Measurements from ENCODE around the gene ACACA. TPM values are rescaled to one million over a fixed set of nuclear protein-coding genes. Genes with fewer than 3 reads are reported as not detected.

Gene ACACA
- polyA plus RNA-seq, 1 experiment = 57.9 TPM

DNA sequence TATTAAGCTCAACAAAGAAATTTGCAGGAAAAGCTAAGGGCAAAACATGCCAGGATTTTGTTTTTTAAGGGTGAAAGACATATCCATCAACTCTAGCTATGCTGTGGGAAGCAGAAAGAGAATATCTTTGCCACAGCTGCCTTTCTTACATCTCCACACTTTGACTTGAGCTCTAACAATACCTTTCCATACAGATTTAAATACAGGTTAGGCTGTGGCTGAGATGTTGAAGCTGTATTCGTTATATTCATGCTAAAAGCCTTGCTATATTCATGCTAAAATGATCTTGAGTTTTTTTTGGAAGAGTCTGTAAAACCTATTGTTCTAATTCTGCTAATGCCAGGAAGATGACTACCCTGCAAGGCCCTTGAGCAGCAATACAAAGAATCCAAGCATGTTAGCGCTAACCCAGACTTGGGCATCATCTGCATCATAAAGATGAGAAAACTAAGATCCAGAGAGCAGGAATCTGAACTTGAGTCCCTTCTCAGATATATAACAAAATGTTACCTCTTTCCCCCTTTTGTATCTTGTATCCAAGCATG lies 235.7 kb downstream of the ACACA start:
- H3K27ac ChIP-seq (ENCODE audit: low read depth, low read length) = no peak overlapping the region
- TF ChIP-seq, protein P1, sequence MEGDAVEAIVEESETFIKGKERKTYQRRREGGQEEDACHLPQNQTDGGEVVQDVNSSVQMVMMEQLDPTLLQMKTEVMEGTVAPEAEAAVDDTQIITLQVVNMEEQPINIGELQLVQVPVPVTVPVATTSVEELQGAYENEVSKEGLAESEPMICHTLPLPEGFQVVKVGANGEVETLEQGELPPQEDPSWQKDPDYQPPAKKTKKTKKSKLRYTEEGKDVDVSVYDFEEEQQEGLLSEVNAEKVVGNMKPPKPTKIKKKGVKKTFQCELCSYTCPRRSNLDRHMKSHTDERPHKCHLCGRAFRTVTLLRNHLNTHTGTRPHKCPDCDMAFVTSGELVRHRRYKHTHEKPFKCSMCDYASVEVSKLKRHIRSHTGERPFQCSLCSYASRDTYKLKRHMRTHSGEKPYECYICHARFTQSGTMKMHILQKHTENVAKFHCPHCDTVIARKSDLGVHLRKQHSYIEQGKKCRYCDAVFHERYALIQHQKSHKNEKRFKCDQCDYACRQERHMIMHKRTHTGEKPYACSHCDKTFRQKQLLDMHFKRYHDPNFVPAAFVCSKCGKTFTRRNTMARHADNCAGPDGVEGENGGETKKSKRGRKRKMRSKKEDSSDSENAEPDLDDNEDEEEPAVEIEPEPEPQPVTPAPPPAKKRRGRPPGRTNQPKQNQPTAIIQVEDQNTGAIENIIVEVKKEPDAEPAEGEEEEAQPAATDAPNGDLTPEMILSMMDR (IDR thresholded peaks at IDR 0.05; ENCODE audit: low read depth, low read length) = no peak
- H3K27me3 ChIP-seq (ENCODE audit: control insufficient read depth, insufficient read depth, low read length) = no peaks in the 10 kb centered on the region
- H3K9me3 ChIP-seq (ENCODE audit: control insufficient read depth, insufficient read depth, low read length) = no peaks in the 10 kb centered on the region
- H3K4me3 ChIP-seq (ENCODE audit: low read depth, low read length) = no peak overlapping the region
- DNase-seq (ENCODE audit: low read depth, low spot score) = no peak
- CTCF ChIA-PET = interaction anchor here (0.5 to 1.3 kb wide), 3 partner anchors 64 to 568 kb away, joined by 3 to 6 read pairs (median 5); no protein-coding TSS in a partner anchor
- POLR2A ChIA-PET = no interaction called here

DNA sequence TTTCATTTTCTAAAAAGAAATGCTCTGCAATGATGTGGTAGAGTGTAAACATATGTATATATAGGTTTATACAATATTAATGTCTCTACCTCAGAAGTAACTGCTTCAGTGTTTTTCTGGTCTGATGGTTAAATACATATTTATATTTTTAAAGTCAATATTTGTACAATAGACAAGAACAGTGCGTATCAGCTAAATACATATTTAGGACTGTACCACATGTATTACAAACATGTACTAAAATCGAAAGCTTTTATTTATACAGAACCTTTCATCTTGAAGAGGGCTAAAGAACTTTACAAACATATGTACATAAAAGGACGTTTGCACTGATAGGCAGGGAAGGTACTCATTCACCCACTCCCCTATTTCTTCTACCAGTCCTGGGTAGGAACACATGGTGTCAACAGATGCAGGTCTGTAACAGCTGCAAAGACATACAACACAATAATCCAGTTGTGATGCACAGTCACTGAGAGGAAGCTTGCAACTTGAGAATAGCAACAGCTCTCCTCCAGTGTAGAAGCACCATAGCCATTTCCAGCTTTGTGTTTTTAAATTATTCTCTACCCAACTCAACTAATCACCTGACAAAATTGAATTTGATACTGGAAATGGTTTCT lies 237.8 kb downstream of the ACACA start:
- Histone ChIP-seq H3K4me3 (ENCODE audit: low read depth, low read length) (no peak overlapping the region), H3K9me3 (ENCODE audit: control insufficient read depth, insufficient read depth, low read length) (no peaks in the 10 kb centered on the region), H3K27me3 (ENCODE audit: control insufficient read depth, insufficient read depth, low read length) (no peaks in the 10 kb centered on the region), H3K27ac (ENCODE audit: low read depth, low read length) (no peak overlapping the region)
- ChIA-PET CTCF (interaction anchor here (0.8 to 1.2 kb wide), 2 partner anchors 22 to 71 kb away, joined by 4 read pairs; no protein-coding TSS in a partner anchor), POLR2A (no interaction called here)
- TF ChIP-seq, protein P1 (IDR thresholded peaks at IDR 0.05; ENCODE audit: low read depth, low read length) = no peak
- no peak for DNase-seq (ENCODE audit: low read depth, low spot score)

DNA sequence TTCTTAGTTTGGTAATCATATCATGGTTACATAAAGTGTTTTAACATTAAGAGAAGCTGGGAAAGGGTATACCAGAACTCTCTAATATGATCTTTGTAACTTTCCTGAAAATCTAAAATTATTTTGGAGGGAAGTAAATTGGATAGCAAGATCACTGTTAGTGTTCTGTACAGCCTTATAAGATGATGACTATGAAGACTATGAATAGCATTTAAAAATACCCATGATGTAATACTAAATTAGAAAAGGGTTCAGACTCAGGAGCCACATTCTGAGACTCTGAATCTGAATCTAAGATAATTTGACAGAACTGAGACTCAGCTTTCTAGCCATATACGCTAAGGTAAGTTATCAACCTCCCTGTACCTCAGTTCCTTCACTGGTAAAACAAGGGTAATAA lies 238.9 kb downstream of the ACACA start:
- Histone ChIP-seq H3K27me3 (ENCODE audit: control insufficient read depth, insufficient read depth, low read length) (no peaks in the 10 kb centered on the region), H3K27ac (ENCODE audit: low read depth, low read length) (no peak overlapping the region), H3K4me3 (ENCODE audit: low read depth, low read length) (no peak overlapping the region), H3K9me3 (ENCODE audit: control insufficient read depth, insufficient read depth, low read length) (no peaks in the 10 kb centered on the region)
- DNase-seq (ENCODE audit: low read depth, low spot score) = no peak
- ChIA-PET POLR2A (interaction anchor here (0.5 kb wide), 1 partner anchor 148 kb away, joined by 3 read pairs; no protein-coding TSS in a partner anchor), CTCF (no interaction called here)
- TF ChIP-seq, protein P1 (IDR thresholded peaks at IDR 0.05; ENCODE audit: low read depth, low read length) = no peak

DNA sequence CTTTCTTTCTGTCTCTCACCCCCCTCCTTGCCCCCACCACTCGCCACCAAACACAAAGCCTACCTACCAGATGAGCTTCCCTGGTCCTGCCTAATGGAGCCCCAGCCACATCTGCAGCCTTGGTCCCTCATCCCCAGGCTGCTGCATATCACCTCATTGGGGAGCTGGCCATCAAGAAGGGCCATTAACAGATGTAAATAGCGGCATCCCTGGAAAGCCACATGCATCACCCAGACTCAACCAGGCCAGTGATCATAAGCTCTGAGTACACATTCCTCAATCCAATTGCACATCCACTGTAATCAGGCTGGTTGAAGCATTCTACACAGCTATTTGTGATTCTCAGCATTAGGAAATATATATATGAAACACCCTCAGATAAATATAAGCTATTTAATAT lies 242.6 kb downstream of the ACACA start:
- ChIA-PET CTCF (interaction anchor here (1.0 to 2.0 kb wide), 2 partner anchors 10 to 116 kb away, joined by 4 to 14 read pairs; no protein-coding TSS in a partner anchor), POLR2A (interaction anchor here (0.6 to 0.8 kb wide), 2 partner anchors 122 to 206 kb away, joined by 4 to 9 read pairs; no protein-coding TSS in a partner anchor)
- TF ChIP-seq, protein P1 (IDR thresholded peaks at IDR 0.05; ENCODE audit: low read depth, low read length) = no peak
- DNase-seq (ENCODE audit: low read depth, low spot score) = no peak
- Histone ChIP-seq H3K4me3 (ENCODE audit: low read depth, low read length) (no peak overlapping the region), H3K9me3 (ENCODE audit: control insufficient read depth, insufficient read depth, low read length) (no peaks in the 10 kb centered on the region), H3K27ac (ENCODE audit: low read depth, low read length) (no peak overlapping the region), H3K27me3 (ENCODE audit: control insufficient read depth, insufficient read depth, low read length) (no peaks in the 10 kb centered on the region)

DNA sequence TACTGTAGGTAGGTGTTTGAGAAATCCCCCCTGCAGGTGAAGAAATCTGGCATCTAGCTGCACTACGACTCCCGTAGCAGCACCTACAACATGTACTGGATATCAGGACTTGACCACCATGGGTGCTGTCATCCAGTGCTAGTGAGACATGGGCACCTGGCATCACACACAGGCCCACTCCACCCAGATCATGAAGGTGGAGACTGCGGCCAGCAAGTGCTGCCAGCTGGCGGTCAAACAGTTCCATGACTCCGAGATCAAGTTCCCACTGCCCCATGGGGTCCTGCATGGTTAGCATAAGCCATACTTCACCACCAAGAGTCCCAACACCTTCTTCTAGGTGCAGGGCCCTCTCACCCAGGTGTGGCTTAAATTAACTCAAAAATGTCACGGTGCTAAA lies 243.8 kb downstream of the ACACA start:
- Histone ChIP-seq H3K27ac (ENCODE audit: low read depth, low read length) (no peak overlapping the region), H3K27me3 (ENCODE audit: control insufficient read depth, insufficient read depth, low read length) (no peaks in the 10 kb centered on the region), H3K9me3 (ENCODE audit: control insufficient read depth, insufficient read depth, low read length) (no peaks in the 10 kb centered on the region), H3K4me3 (ENCODE audit: low read depth, low read length) (no peak overlapping the region)
- TF ChIP-seq, protein P1 (IDR thresholded peaks at IDR 0.05; ENCODE audit: low read depth, low read length) = no peak
- ChIA-PET POLR2A (no interaction called here), CTCF (no interaction called here)
- no peak for DNase-seq (ENCODE audit: low read depth, low spot score)

All from AG04450 (cell line).